CD4-positive, alpha-beta T cell (primary cell): ENCODE measurements around the gene NAPB. TPM values are rescaled to one million over a fixed set of nuclear protein-coding genes. Genes with fewer than 3 reads are reported as not detected.

Experiments
- ATAC-seq: fragments of 200-7000 bp; cut with Tn5 transposase; one replicate; pipeline ENCODE4 v1.10.0; 2022; ENCODE audit warnings: mild to moderate bottlenecking; ENCODE audit not compliant: poor library complexity
- CTCF ChIA-PET: fragments of 350-600 bp; sonication (Branson Sonifier 250); formaldehyde crosslinking; loops from one replicate; lab custom pipeline; 2021; ENCODE audit warnings: antibody characterized with exemption, inconsistent platforms; lab: Charles Lee
- POLR2A ChIA-PET: fragments of 350-600 bp; sonication (Branson Sonifier 250); formaldehyde crosslinking; loops from one replicate; lab custom pipeline; 2021; ENCODE audit warnings: antibody characterized with exemption, inconsistent platforms; lab: Charles Lee
- DNase-seq, 14 experiments: peaks; one replicate each; pipeline ENCODE4 v3.0.0-alpha.2; 2013 to 2020; ENCODE audit warnings: mixed read lengths in 2 of 14
- H3K27ac ChIP-seq, 2 donors: one replicate each; pipeline versions ENCODE4 v1.5.1 to v1.7.0; 2013; ENCODE audit warnings: low read length in 2 of 2, low read depth in 1 of 2, mild to moderate bottlenecking in 1 of 2
- H3K27me3 ChIP-seq, 2 experiments: 1 replicate in 1 of 2; 2 replicates in 1 of 2; pipeline versions ENCODE4 v1.6.1 to v1.7.0; 2013; ENCODE audit warnings: low read length in 2 of 2, control low read depth in 1 of 2, mild to moderate bottlenecking in 1 of 2, moderate library complexity in 1 of 2; ENCODE audit not compliant: insufficient read depth in 2 of 2, control insufficient read depth in 1 of 2
- H3K36me3 ChIP-seq: one replicate; pipeline ENCODE4 v1.6.1; 2013; ENCODE audit warnings: low read length, control low read depth; ENCODE audit not compliant: insufficient read depth
- H3K4me1 ChIP-seq: one replicate; pipeline ENCODE4 v1.6.1; 2013; ENCODE audit warnings: low read length, control low read depth; ENCODE audit not compliant: insufficient read depth
- H3K4me3 ChIP-seq: one replicate; pipeline ENCODE4 v1.5.1; 2013; ENCODE audit warnings: mild to moderate bottlenecking, low read length, moderate library complexity
- H3K9me3 ChIP-seq, 2 experiments: 1 replicate in 1 of 2; 2 replicates in 1 of 2; pipeline versions ENCODE4 v1.6.1 to v1.7.0; 2013; ENCODE audit warnings: low read length in 2 of 2, mild to moderate bottlenecking in 2 of 2, control low read depth in 1 of 2, moderate library complexity in 1 of 2; ENCODE audit not compliant: control insufficient read depth in 1 of 2, insufficient read depth in 1 of 2
- H3K27ac Mint-ChIP-seq: one replicate; pipeline ENCODE4 v1.8.0; 2020; ENCODE audit warnings: mixed read lengths
- H3K27me3 Mint-ChIP-seq: one replicate; pipeline ENCODE4 v1.8.0; 2021; ENCODE audit warnings: mixed read lengths
- H3K36me3 Mint-ChIP-seq: one replicate; pipeline ENCODE4 v1.8.0; 2021; ENCODE audit warnings: low read depth, mixed read lengths
- H3K4me1 Mint-ChIP-seq: one replicate; pipeline ENCODE4 v1.8.0; 2021; ENCODE audit warnings: low read depth, mixed read lengths
- H3K4me3 Mint-ChIP-seq: one replicate; pipeline ENCODE4 v1.8.0; 2020; ENCODE audit warnings: mild to moderate bottlenecking, mixed read lengths
- H3K9me3 Mint-ChIP-seq: one replicate; pipeline ENCODE4 v1.8.0; 2020; ENCODE audit warnings: mixed read lengths
- CTCF ChIP-seq: fragments of 200-600 bp; IDR thresholded peaks from one replicate; pipeline ENCODE4 v1.8.0; 2022; ENCODE audit warnings: antibody characterized with exemption, mild to moderate bottlenecking
- intact Hi-C, 2 experiments: fragments of 100-400 bp; cut with DNase I in 1 of 2; cut with micrococcal nuclease in 1 of 2; formaldehyde crosslinking; loops; one replicate each; pipeline versions ENCODE4 v1.15.1 to v1.9.0; 2023 to 2025; cut with DNase I, micrococcal nuclease
- total RNA-seq, 174 experiments: library from RNA in 2 of 174; stranded (reverse) in 2 of 174; gene quantifications; one replicate each; pipeline ENCODE4 v1.2.3 and lab custom pipeline; 2021 to 2026

Gene NAPB
- total RNA-seq, 2 experiments from 2014 or later: 7.5 to 8.9 TPM

DNA sequence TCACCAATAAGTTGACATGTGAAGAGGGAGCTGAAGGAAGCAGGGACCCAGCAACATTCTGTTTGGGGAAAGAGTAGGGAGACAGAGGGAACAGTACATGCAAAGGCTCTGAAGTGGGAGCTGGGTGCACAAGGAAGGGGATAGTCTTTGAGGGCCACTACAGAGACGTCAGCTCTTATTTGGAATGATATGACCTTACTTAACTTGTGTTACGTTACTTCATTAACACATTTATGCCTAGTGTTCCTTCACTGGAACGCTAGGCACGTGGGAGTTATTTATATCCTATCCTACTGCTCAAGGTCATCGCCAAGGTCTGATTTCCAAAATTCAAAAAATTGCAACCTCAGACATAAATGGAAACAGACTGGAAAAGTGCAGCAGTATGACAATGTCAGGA lies 20.2 kb downstream of the NAPB start:
- Mint-ChIP-seq H3K27me3 (no peaks in the 10 kb centered on the region), H3K4me3 (no peak overlapping the region), H3K4me1 (peaks cover 14% of the 10 kb centered on the region), H3K9me3 (no peaks in the 10 kb centered on the region), H3K27ac (no peak overlapping the region), H3K36me3 (peaks cover 43% of the 10 kb centered on the region)
- intact Hi-C loops: no loop called here
- POLR2A ChIA-PET: no interaction called here
- H3K4me1 ChIP-seq: peaks cover 5% of the 10 kb centered on the region
- no peaks in the 10 kb centered on the region for H3K27me3 ChIP-seq
- H3K27ac ChIP-seq: no peak overlapping the region
- TF ChIP-seq CTCF: no peak
- no peaks in the 10 kb centered on the region for H3K9me3 ChIP-seq
- no peak overlapping the region for H3K4me3 ChIP-seq
- no peak for DNase-seq
- no peak for ATAC-seq
- CTCF ChIA-PET: no interaction called here
- H3K36me3 ChIP-seq: peaks cover 19% of the 10 kb centered on the region

DNA sequence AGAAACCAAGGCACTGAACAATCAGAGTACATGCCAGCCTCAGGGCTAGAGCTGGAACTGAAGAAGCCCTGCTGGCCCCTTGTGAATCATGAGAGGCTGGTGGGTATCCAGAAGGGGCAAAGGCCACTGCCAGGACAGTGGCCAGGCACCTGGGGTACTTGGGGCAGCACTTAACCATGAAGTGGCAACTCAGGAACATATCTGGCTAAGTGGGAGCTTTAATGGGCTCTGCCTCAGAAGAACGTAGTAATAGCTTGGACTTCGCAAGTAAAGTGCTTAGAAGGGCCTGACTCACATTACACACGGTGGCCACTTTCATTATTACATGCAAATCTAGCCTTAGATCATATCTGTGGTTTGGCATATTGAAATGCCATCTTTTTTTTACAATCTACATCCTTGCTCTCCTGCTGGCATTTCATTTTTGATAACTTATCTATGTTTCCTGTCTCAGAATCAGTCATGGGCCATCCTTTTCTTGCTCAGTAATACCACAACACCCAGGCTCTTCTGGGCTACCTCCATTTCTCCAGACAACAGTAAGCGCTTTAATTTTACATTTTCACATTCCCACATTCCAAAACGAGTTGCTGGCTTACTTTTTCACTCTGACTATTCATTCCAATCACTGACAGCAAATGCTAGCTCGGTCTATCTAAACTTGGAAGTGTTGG lies 21.6 kb downstream of the NAPB start:
- H3K4me1 ChIP-seq: peaks cover 5% of the 10 kb centered on the region
- CTCF ChIA-PET: interaction anchor here (1.2 kb wide), 1 partner anchor 20 kb away, joined by 3 read pairs; no protein-coding TSS in a partner anchor
- peaks cover 11% of the 10 kb centered on the region for H3K4me1 Mint-ChIP-seq
- no peaks in the 10 kb centered on the region for H3K27me3 ChIP-seq
- no peak for TF ChIP-seq CTCF
- no peak overlapping the region for H3K4me3 ChIP-seq
- peak in 2 of 14 experiments; percentile 8 to 21 for DNase-seq
- H3K9me3 ChIP-seq: no peaks in the 10 kb centered on the region
- no peak overlapping the region for H3K4me3 Mint-ChIP-seq
- no peak overlapping the region for H3K27ac ChIP-seq
- H3K27ac Mint-ChIP-seq: no peak overlapping the region
- H3K9me3 Mint-ChIP-seq: no peaks in the 10 kb centered on the region
- peaks cover 26% of the 10 kb centered on the region for H3K36me3 ChIP-seq
- POLR2A ChIA-PET: no interaction called here
- H3K27me3 Mint-ChIP-seq: no peaks in the 10 kb centered on the region
- intact Hi-C loops: no loop called here
- peak; percentile 60 for ATAC-seq
- peaks cover 51% of the 10 kb centered on the region for H3K36me3 Mint-ChIP-seq

- POLR2A ChIA-PET: no interaction called here
- CTCF ChIA-PET: no interaction called here
- Histone ChIP-seq H3K4me1 (peaks cover 5% of the 10 kb centered on the region), H3K27me3 (no peaks in the 10 kb centered on the region), H3K36me3 (peaks cover 44% of the 10 kb centered on the region), H3K9me3 (no peaks in the 10 kb centered on the region), H3K27ac (no peak overlapping the region), H3K4me3 (no peak overlapping the region)
- Mint-ChIP-seq H3K27me3 (no peaks in the 10 kb centered on the region), H3K27ac (no peak overlapping the region), H3K9me3 (no peaks in the 10 kb centered on the region), H3K4me3 (no peak overlapping the region), H3K4me1 (peaks cover 11% of the 10 kb centered on the region), H3K36me3 (peaks cover 68% of the 10 kb centered on the region)
- no peak for ATAC-seq
- TF ChIP-seq CTCF: no peak
- intact Hi-C loops: loop anchor here in 1 of 2 experiments (1.0 kb wide), 1 partner anchor 22 kb away; no protein-coding TSS in a partner anchor
- peak in 1 of 14 experiments; percentile 14 for DNase-seq
Measured at GRCh38 chr20:23397961-23398360, 23.3 kb downstream of the NAPB start.
